ENCODE data around the gene KDM1A. TPM values are rescaled to one million over a fixed set of nuclear protein-coding genes. Genes with fewer than 3 reads are reported as not detected.

KDM1A gene
- total RNA-seq, 1 experiment from 2014 or later = 162 TPM

GRCh38 chr1:23085696-23086095 is 66.4 kb downstream of the KDM1A start:
- ChIA-PET CTCF (interaction anchor here (1.4 kb wide), 1 partner anchor 13 kb away, joined by 3 read pairs; no protein-coding TSS in a partner anchor), RAD21 (ENCODE audit: low non-redundant PET in 1 of 2, low total read pairs in 2 of 2, uncharacterized antibody in 2 of 2, unreplicated experiment in 2 of 2) (no interaction called here), POLR2A (no interaction called here)
- BruUV-seq (replicated peaks) = no TSS peak
- ATAC-seq (no peak), DNase-seq (ENCODE audit: low read depth, low spot score) (no peak)
- H4K20me1 ChIP-seq (ENCODE audit: insufficient read depth) = no peaks in the 10 kb centered on the region
- no peaks in the 10 kb centered on the region for H3K9me2 ChIP-seq (ENCODE audit: insufficient read depth)
- no peaks in the 10 kb centered on the region for H3K9me3 ChIP-seq (ENCODE audit: control insufficient read depth in 1 of 2, insufficient read depth in 1 of 2, low read depth in 1 of 2, low read length in 2 of 2)
- no peak overlapping the region for H3K27ac ChIP-seq (ENCODE audit: low read depth, low read length)
- H3K4me3 ChIP-seq (replicated peaks in 1 of 2; ENCODE audit: low read depth in 1 of 2, low read length in 2 of 2) = no peak overlapping the region
- H3K4me2 ChIP-seq (ENCODE audit: low read length) = no peak overlapping the region
- intact Hi-C loops (cut with micrococcal nuclease) = no loop called here
- H3K79me2 ChIP-seq (ENCODE audit: insufficient read depth, low read length) = no peaks in the 10 kb centered on the region
- no peaks in the 10 kb centered on the region for H3K27me3 ChIP-seq (ENCODE audit: insufficient read depth, low read length)
- H2AFZ ChIP-seq (ENCODE audit: low read depth, low read length, poor library complexity, severe bottlenecking) = no peak overlapping the region
- TF ChIP-seq SRF (IDR thresholded peaks at IDR 0.05; ENCODE audit: low read depth) (no peak), CEBPB (IDR thresholded peaks at IDR 0.05; ENCODE audit: low read depth) (no peak), RAD21 (IDR thresholded peaks at IDR 0.05; ENCODE audit: low read depth) (no peak), ZFX (IDR thresholded peaks at IDR 0.05) (no peak)
- no peak overlapping the region for H3K9ac ChIP-seq (ENCODE audit: low read length)
- peaks cover 46 to 56% of the 10 kb centered on the region in 2 experiments; a peak in 3 of 4 replicates for H3K36me3 ChIP-seq (ENCODE audit: control insufficient read depth in 1 of 2, insufficient read depth in 2 of 2, low read length in 2 of 2)
- no peaks in the 10 kb centered on the region for H3K4me1 ChIP-seq (ENCODE audit: control insufficient read depth in 1 of 2, insufficient read depth in 2 of 2, low read length in 2 of 2)

- Histone ChIP-seq H3K79me2 (ENCODE audit: insufficient read depth, low read length) (no peaks in the 10 kb centered on the region), H3K27ac (ENCODE audit: low read depth, low read length) (no peak overlapping the region), H3K9ac (ENCODE audit: low read length) (no peak overlapping the region), H4K20me1 (ENCODE audit: insufficient read depth) (no peaks in the 10 kb centered on the region), H3K4me2 (ENCODE audit: low read length) (no peak overlapping the region), H3K9me2 (ENCODE audit: insufficient read depth) (no peaks in the 10 kb centered on the region), H3K36me3 (ENCODE audit: control insufficient read depth in 1 of 2, insufficient read depth in 2 of 2, low read length in 2 of 2) (peaks cover 37 to 39% of the 10 kb centered on the region in 2 experiments; a peak in 3 of 4 replicates), H3K4me1 (ENCODE audit: control insufficient read depth in 1 of 2, insufficient read depth in 2 of 2, low read length in 2 of 2) (no peaks in the 10 kb centered on the region), H3K9me3 (ENCODE audit: control insufficient read depth in 1 of 2, insufficient read depth in 1 of 2, low read depth in 1 of 2, low read length in 2 of 2) (no peaks in the 10 kb centered on the region), H2AFZ (ENCODE audit: low read depth, low read length, poor library complexity, severe bottlenecking) (no peak overlapping the region), H3K4me3 (replicated peaks in 1 of 2; ENCODE audit: low read depth in 1 of 2, low read length in 2 of 2) (no peak overlapping the region), H3K27me3 (ENCODE audit: insufficient read depth, low read length) (no peaks in the 10 kb centered on the region)
- RAD21 ChIA-PET (ENCODE audit: low non-redundant PET in 1 of 2, low total read pairs in 2 of 2, uncharacterized antibody in 2 of 2, unreplicated experiment in 2 of 2) = no interaction called here
- intact Hi-C loops (cut with micrococcal nuclease) = no loop called here
- DNase-seq (ENCODE audit: low read depth, low spot score) (no peak), ATAC-seq (no peak)
- CTCF ChIA-PET = interaction anchor here (1.1 kb wide), 1 partner anchor 111 kb away, joined by 3 read pairs; no protein-coding TSS in a partner anchor
- POLR2A ChIA-PET = interaction anchor here (0.6 kb wide), 1 partner anchor 84 kb away, joined by 3 read pairs; no protein-coding TSS in a partner anchor
- BruUV-seq (replicated peaks) = no TSS peak
- TF ChIP-seq ZBTB33 (IDR thresholded peaks at IDR 0.05; ENCODE audit: extremely low read depth, insufficient replicate concordance, low read length) = no peak
- TF ChIP-seq ZNF274 (IDR thresholded peaks at IDR 0.05; ENCODE audit: low read depth, low read length) = no peak
- TF ChIP-seq ATF3 (IDR thresholded peaks at IDR 0.05) = no peak
- no peak for TF ChIP-seq REST (IDR thresholded peaks at IDR 0.05; ENCODE audit: low read depth)
- TF ChIP-seq ZFX (IDR thresholded peaks at IDR 0.05) = no peak
- TF ChIP-seq POLR2AphosphoS5 (IDR thresholded peaks at IDR 0.05; ENCODE audit: low read depth, low read length) = no peak
- no peak for TF ChIP-seq EZH2phosphoT487 (IDR thresholded peaks at IDR 0.05; ENCODE audit: borderline replicate concordance)
- TF ChIP-seq CBX3 (IDR thresholded peaks at IDR 0.05; ENCODE audit: low read depth) = no peak
- TF ChIP-seq CEBPB (IDR thresholded peaks at IDR 0.05; ENCODE audit: low read depth) = no peak
- TF ChIP-seq POLR2A (IDR thresholded peaks at IDR 0.05; ENCODE audit: borderline replicate concordance, extremely low read depth, insufficient read depth, insufficient read length) = no peak
- TF ChIP-seq RAD21 (IDR thresholded peaks at IDR 0.05; ENCODE audit: low read depth) = no peak
- no peak for TF ChIP-seq ELF1 (IDR thresholded peaks at IDR 0.05; ENCODE audit: borderline replicate concordance, low read depth)
- TF ChIP-seq TCF7L2 (IDR thresholded peaks at IDR 0.05; ENCODE audit: borderline replicate concordance, extremely low read depth, insufficient read depth, insufficient read length) = no peak
- TF ChIP-seq SP1 (IDR thresholded peaks at IDR 0.05; ENCODE audit: low read depth) = no peak
- TF ChIP-seq EZH2 (IDR thresholded peaks at IDR 0.05) = no peak
- TF ChIP-seq JUND (IDR thresholded peaks at IDR 0.05) = no peak
Observed at GRCh38 chr1:23088027-23088426, 68.8 kb downstream of the KDM1A start.
